Measurements from ENCODE around the gene NOX5. TPM values are rescaled to one million over a fixed set of nuclear protein-coding genes. Genes with fewer than 3 reads are reported as not detected.

Gene NOX5
- total RNA-seq, 6 experiments from 2014 or later: 0.06 to 0.15 (median 0.11) TPM; not detected in 3

- Histone ChIP-seq H3K27me3 (no peaks in the 10 kb centered on the region), H3K36me3 (no peaks in the 10 kb centered on the region), H3K4me1 (no peaks in the 10 kb centered on the region), H3K9me3 (no peaks in the 10 kb centered on the region), H3K27ac (no peak overlapping the region), H3K4me3 (no peak overlapping the region)
- intact Hi-C loops (cut with DNase I): no loop called here
- no peak for ATAC-seq
- 61% methylated on average over 3 of the region's 6 CpGs for WGBS (ENCODE audit: insufficient coverage, low coverage, low lambda C conversion rate, missing lambda C conversion rate)
- DNase-seq: no peak
- TF ChIP-seq POLR2A (IDR thresholded peaks at IDR 0.05): no peak
- TF ChIP-seq CTCF (IDR thresholded peaks at IDR 0.05): no peak
Observed at GRCh38 chr15:69039516-69040225, 25.2 kb downstream of the NOX5 start.

- TF ChIP-seq CTCF (IDR thresholded peaks at IDR 0.05) (no peak), POLR2A (IDR thresholded peaks at IDR 0.05) (no peak)
- intact Hi-C loops (cut with DNase I): no loop called here
- Histone ChIP-seq H3K36me3 (no peaks in the 10 kb centered on the region), H3K27ac (no peak overlapping the region), H3K27me3 (no peaks in the 10 kb centered on the region), H3K4me3 (no peak overlapping the region), H3K4me1 (no peaks in the 10 kb centered on the region), H3K9me3 (no peaks in the 10 kb centered on the region)
- ATAC-seq: no peak
- DNase-seq: no peak
- 85% methylated on average over 5 of the region's 5 CpGs for WGBS (ENCODE audit: insufficient coverage, low coverage, low lambda C conversion rate, missing lambda C conversion rate)
Observed at GRCh38 chr15:69042531-69042930, 28.0 kb downstream of the NOX5 start.

- Histone ChIP-seq H3K36me3 (no peaks in the 10 kb centered on the region), H3K4me3 (no peak overlapping the region), H3K9me3 (no peaks in the 10 kb centered on the region), H3K27ac (no peak overlapping the region), H3K27me3 (no peaks in the 10 kb centered on the region), H3K4me1 (no peaks in the 10 kb centered on the region)
- ATAC-seq (no peak), DNase-seq (no peak)
- intact Hi-C loops (cut with DNase I): no loop called here
- TF ChIP-seq CTCF (IDR thresholded peaks at IDR 0.05) (no peak), POLR2A (IDR thresholded peaks at IDR 0.05) (no peak)
- 78% methylated on average over 3 of the region's 8 CpGs for WGBS (ENCODE audit: insufficient coverage, low coverage, low lambda C conversion rate, missing lambda C conversion rate)
Observed at GRCh38 chr15:69045802-69046201, 31.3 kb downstream of the NOX5 start.

- Histone ChIP-seq H3K4me3 (no peak overlapping the region), H3K27ac (no peak overlapping the region), H3K36me3 (no peaks in the 10 kb centered on the region), H3K9me3 (no peaks in the 10 kb centered on the region), H3K27me3 (no peaks in the 10 kb centered on the region), H3K4me1 (no peaks in the 10 kb centered on the region)
- no peak for DNase-seq
- intact Hi-C loops (cut with DNase I): no loop called here
- 66% methylated on average over 2 of the region's 5 CpGs for WGBS (ENCODE audit: insufficient coverage, low coverage, low lambda C conversion rate, missing lambda C conversion rate)
- ATAC-seq: no peak
- TF ChIP-seq POLR2A (IDR thresholded peaks at IDR 0.05): no peak
- no peak for TF ChIP-seq CTCF (IDR thresholded peaks at IDR 0.05)
Observed at GRCh38 chr15:69046781-69047180, 32.3 kb downstream of the NOX5 start.
